Stimulated activated CD8-positive, alpha-beta memory T cell treated with anti-CD3 and anti-CD28 coated beads, Interleukin-15, amount 100 ng/mL, for 4 hours (primary cell): Measurements from ENCODE around the gene DUSP22.
A peak's percentile ranks its signal among the peaks of the same experiment; 100 is the strongest.
"Not testable (repeated sequence)": the region's sequence is repeated elsewhere in the genome, so short reads cannot be mapped to it uniquely, and the experiment has no call there.

Experiments used
- DNase-seq, 2 donors: peaks; one replicate each; pipeline ENCODE4 v3.0.0-alpha.2; 2020; ENCODE audit warnings: low read depth in 2 of 2

The DUSP22 gene

DNA sequence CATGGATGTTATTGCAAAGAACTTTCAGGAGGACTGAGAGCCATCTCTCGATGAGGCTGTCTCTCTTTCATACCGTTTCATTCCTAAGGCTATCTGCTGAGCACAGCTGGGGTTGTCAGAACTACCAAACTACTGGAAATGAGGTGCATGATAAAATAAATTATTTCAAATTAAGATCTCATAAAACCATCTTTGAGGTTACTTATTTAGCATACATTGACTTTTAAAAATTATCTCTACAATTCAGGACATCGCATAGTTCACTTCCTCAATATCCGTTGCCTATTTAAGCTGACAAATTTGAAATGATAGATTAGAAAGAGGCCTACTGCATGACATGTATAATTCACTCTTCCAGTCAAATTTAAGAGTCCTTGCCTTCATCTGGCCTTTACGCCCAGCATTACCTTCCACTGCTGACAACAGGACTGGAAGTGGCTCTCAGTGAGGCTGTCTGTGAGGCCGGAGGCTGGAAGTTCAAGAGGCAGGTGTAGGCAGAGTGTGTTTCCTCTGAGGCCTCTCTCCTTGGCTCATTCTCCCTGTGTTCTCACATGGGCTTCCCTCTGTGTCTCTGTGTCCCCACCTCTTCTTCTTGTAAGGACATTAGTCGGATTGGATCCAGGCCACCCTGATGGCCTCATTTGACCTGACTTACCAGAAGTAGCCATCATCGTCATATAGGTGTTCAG lies 12.8 kb upstream of the DUSP22 start:
- no peak for DNase-seq

DNA sequence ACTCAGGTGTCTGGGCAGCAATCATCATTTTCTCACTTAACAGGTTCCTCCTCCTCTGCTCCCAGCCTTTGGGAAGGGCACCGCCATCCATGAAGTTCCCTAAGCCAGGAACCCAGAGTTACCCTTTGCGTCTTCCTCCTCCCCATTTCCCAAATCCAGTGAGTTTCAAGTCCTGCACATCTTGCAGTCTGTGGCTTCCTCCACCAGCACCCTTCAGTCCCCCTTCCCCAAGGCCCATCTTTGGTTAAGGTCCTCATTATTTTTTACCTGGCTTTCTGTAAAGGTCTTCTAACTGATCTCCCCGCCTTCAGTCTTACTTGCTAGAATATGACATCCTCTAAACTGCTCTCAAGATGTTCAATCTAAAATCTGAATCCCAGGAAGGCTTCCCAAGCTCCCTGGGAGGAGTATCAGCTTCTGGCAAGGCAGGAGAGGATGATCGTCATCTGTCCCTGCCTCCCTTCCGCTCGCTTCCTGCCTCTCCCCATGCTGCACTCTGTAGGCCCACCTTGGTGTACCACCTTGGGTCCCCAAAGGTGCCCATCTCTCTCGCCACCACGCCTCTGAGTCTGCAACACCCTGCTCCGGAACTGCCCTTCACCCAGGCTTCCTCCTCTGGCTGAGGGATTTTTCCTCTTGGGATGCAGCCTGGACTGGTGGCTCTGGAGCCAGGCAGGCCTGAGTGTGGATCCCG lies 11.4 kb upstream of the DUSP22 start:
- DNase-seq, result no peak

DNA sequence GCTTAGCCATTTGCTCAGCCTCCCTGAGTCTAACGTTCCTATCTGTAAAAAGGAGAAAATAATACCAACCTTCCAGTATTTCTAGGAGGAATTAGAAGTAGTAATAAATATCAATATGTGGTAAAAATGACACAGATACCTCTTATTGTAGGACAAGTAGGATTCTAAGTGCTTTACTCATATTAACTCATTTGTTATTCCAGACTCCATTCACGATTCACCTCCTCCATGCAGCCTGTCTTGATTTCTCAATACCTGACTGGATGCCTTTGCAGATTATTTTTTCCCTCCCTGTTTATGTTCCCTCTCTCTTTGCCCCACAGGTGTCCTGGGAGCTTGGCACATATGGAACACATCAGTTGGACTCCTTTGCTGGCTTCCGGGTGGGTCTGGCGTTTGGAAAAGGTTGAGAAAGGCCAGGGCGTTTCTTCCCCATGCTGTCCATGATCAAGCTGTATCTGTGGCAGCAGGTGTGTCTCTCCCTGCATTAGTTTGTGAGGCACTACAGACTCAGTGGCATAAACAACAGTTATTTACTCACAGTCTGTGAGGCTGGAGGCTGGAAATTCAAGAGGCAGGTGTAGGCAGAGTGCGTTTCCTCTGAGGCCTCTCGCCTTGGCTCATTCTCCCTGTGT lies 10.7 kb upstream of the DUSP22 start:
- no peak for DNase-seq

DNA sequence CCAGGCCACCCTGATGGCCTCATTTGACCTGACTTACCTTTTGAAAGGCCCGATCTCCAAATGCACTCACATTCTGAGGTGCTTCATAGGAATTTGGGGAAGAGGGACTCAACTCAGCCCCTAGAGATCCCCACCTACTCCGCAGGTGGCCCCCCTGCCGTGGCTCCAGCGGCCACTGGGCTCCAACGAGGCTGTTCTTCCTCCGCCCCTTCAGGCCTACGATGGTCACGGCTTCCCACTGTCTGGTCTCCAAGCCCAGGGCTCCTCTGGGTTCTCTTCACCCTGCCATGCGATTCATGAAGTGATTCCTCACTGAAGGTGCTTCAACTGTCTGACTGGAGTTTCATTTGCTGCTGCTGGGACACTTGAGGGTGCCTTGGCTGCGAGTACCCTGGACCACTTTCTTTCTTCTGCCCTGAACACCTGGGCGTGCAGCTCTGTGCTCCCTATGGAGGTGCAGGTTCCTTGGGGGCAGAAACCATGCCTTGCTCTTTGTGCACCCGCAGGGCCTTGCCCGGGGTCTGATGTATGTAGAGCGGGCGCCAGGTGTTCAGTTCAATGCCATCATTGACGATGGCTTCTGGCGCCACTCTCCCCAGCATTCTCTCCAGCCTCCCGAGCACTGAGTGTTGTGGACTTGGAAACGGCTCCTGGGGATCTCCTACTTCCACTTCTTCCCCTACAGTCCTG lies 10.0 kb upstream of the DUSP22 start:
- DNase-seq, result no peak

DNA sequence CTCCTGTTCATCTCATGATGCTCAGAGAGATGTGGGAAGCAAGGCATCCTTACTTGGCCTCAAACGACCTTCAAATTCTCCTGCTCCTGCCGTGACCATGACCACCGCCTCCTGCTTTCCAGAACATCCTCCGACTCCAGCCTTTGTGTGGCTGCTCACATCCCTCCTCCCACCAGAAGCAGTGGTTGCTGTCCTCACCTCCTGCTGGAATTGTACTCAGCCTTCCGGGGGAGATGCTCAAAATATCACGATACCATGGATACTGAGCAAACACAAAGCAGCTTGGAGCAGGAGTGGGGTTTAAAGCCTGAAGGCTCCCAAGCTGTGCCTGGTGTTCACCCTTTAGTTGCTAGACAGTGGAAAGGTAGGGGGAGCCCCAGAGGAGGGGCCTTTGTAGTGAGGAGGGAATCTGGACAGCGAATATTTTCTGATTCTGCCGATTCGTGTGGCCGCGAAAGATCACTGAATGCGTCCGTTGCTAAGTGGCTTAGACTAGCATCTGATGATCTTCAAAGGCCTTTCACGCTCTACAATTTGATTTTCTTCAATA lies 9.3 kb upstream of the DUSP22 start:
- DNase-seq, result no peak

DNA sequence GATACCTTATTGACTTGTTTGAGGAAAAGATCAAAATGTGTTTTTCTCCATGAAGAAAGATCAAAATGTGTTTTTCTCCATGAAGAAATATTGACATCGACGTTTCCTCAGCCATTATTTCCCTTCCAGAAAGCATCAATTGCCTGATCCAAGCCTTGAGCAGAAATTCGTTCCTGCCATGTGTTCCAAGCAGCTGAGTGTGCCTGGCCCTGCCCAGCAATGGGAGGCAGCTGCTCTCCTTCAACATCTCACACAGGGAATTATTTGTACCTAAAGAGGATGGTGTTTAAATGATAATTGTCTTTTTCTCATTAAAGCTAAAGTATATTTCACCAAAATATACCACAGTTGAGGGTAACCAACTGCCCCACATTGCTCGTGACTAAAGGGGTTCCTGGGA lies 7.8 kb upstream of the DUSP22 start:
- DNase-seq, result no peak

DNA sequence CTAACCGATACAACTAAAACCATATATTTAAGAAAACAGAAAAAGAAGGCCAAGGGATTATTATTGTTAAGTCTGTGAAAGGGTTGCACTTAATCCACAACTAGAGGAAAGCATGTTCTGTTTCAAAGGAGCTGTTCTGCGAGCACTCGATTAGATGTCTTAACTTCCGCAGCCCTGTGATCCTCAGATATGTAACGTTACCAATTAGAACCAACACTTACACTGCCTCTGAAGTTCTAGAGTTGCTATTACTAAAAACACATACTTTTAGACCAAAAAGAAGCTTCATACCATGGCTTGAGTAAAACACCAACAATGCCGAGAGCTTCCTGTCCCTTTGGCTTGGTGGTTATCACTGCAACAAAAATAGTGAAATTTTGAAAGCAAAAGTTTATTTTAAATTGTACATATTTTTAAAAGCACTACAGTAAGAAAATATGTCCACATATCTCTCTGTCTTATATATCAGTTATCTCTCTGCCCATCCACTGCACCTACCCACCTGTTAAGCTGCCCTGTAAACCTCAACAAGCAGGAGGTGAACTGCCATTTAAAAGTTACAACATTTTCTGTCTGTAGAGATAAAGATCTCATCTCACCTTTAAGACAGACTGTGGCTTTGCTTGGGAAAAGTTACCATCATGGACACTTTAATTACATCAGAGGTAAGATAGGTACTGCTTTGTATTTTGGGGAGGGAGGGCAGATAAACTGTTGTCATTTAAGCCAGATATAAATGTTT lies 7.1 kb upstream of the DUSP22 start:
- DNase-seq, result no peak

DNA sequence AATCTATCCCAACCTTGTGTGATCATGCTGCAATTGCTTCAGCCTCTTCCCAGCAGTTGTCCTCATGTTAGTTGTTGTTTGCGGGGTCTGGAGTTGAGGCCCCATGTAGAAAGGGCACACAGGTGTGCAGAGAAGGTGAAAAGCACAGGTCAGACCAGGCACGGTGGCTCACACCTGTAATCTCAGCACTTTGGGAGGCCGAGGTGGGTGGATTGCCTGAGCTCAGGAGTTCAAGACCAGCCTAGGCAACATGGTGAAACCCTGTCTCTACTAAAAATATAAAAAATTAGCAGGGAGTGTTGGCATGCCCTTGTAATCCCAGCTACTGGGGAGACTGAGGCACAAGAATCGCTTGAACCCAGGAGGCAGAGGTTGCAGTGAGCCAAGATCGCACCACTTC lies 6.4 kb upstream of the DUSP22 start:
- not testable (repeated sequence) for DNase-seq

DNA sequence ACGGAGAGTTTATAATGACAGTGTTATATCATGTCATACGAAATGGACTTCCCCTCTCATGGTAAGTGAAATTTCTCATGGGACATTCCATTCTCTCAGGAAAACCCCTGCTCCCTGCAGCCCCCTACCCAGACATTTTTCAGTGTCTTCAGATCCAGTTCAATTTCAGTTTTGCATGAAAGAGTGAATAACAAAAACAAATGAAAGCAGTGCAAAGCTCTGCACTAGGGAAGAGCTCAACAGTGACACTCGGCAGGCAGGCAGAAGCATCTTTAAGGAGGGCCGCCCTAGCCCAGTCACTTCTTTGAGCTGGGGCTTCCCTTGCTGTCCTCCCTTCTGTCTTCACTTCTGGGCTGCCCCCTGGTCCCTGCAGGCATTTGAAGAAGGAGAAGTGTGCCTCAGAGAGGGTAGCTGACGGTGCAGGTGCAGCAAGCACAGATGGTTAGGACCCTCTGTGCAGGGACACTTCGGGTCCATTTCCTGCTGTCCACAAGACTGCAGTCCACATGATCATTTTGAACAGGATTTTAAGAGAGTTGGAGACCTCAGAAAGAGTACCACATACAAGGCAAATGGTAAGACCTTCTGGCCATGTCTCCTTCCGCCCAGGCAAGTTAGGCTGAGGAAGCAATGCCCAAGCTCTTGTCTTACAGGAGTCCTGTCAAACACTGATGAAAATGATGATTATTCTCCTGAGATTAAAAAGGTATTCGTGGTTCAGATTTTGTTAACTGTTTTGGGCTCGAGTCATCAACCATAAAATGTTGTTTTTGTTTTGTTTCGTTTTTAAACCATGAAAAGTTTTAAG lies 5.4 kb upstream of the DUSP22 start:
- DNase-seq, result no peak

DNA sequence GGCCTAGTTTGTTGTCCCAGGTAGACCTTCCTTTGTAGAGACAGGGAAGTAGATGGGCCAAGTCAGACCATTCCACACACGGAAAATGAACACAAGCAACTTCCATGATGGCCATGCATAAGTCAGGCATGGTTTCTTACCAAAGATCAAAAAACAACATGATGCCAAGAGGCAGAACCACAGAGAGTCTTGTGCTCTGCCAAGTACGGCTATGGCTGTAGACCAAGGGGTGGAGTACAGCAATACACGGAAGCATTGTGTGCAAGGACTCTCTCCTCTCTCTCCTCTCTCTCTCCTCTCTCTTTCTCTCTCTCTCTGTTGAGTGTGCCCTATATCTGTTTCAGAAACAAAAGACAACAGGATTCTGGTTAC lies 4.8 kb upstream of the DUSP22 start:
- no peak for DNase-seq

DNA sequence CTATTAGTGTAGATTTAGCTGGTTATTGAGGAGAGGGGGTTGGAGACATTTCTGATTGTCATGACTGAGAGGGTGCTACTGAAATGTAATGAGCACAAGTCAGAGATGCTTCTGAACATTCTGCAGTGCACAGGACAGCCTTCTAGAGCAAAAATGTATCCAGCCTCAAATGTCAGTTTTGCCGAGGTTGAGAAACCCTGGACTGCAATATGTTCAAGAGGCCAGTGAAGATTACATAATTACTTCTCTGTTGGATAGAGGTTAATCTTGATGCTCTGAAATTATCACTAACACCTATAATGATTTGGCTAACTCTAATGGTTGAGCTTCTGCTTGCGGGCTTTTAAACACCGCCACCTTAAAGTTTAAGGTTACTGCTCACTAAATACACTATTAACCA lies 3.4 kb upstream of the DUSP22 start:
- DNase-seq, result no peak

DNA sequence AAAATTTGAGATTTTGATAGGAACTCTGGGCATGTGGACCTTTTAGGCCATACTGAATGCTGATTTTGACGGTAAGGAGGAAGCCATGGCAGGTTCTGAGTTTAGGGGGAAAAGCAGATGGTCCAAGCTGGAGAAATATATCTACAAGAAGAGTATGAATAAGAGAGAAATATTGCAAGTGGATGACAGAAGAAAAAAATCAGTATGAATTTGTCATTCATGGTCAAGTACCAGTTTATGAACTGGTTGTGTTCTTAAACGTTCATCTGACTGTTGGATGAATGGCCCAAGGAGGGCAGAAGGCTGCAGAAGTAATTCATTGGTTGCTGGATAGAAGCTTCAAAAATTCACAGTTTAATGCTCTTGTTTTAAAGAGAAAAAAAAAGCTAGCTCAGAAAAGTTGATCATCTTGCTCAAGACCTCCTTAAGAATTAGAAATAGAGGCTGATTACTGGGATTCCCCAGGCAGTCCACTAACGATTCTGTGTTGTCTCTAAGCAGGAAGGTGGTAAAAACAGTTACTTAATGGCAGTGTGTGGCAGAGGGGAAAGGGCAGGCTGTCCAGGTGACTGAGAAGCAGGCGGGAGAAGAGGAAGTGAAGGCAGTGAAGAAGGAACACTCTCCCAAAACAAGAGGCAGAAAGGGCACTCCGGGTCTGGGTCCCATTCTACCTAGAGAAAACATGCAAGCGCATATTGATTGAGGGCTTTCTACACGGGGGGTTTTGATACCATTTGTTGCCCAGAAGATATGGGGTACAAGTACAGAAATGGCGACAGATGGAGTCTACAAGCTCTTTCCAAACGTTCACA lies 2.0 kb upstream of the DUSP22 start:
- no peak for DNase-seq

DNA sequence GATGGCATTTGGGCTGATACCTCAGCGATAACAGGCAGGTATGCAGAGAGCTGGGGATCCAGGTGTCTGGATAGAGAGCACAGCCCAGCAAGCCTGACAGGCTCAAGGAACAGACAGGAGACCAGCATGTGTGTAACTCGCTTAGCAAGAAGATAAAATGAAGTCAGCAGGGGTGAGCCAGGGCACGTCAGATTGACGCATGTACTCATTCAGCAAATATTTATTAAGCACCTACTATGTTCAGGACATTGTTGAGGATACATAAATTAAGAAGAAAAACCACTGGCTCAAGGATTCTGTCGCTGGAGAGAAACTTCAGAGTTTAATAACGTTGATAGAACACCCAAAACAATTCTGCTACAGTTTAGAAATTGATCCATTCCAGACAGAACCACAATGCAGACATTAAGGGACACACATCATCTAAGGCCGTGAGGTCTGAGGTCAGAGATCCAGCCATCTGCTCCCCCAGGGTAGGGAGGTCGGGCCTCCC lies 1.0 kb upstream of the DUSP22 start:
- DNase-seq, result no peak

DNA sequence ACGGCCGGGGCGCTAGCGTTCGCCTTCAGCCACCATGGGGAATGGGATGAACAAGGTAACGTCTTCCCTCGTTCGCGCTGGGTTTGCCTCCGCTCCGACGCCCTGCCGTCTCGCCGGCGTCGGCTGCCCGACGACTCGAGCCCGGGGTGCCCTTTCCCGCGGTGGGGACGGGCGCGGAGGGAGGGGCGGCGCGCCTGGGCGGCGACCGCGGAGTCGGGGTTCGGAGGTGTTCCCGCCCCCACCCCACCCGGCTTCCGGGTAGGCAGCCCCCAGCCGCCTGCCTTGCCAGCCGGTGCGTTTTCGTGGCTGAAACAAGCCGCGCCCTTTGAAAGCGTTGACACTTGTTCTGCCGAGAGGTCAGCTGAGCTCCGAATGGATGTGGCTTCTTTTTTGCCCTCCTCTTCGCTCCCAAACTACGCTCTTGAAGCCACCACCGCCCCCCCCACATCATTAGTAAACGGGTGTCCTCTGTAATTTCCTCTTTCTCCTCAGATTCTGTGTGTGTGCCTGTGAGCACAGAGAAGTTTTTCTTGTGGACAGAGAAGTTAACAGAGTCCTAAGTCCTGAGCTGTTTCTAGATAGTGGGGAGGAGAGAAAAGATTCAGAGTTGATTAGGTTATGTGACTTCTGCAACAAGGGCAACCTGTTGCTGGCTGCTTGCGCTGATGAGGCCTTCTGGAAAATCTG lies 362 bp downstream of the DUSP22 start:
- DNase-seq, result peak; percentile 62 to 80

DNA sequence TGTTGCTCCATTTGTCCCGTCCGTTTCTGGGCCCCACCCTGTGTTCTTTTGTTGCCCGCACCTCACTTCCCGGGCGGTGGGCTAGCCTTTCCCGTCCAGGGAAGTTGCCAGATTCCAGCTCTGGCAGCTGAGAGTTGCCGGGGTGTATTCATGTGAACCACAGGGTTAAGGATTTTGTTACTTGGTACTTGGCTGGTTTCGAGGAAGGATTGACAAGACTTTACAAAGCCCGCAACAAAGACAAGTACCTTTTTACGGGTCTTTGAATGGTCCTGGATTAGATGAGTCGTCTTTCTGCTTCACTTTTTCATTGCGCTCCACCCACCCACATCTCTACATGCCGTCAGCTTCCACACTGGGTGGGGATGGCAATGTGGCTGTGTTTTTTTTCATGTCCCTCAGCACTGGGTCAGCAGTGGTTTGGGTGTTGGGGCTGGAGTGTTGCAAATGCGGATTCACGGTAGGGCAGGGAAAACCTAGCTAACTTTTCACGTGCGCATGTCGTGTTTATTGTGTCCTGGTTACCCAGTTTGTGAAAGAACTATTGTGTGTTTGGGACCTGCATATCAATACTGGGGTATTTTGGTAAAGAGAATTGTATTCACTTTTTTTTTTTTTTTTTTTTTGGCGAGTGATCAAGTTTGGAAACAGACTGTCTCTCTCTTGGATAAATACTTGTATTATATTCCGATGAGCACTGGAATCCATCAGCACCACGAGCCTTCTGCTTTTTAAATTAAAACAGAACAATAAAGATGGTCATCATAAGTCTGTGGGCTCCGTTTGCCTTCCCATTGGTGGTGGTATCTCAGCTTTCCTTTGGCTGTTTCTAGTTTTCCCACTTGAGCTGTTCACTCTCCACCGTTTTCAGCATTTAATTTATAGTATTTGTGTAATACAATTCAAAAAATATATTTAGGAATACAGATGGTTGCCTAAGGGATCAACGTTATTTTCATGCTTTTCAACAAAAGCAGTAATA lies 1.2 kb downstream of the DUSP22 start:
- DNase-seq, result peak; percentile 30 to 44

DNA sequence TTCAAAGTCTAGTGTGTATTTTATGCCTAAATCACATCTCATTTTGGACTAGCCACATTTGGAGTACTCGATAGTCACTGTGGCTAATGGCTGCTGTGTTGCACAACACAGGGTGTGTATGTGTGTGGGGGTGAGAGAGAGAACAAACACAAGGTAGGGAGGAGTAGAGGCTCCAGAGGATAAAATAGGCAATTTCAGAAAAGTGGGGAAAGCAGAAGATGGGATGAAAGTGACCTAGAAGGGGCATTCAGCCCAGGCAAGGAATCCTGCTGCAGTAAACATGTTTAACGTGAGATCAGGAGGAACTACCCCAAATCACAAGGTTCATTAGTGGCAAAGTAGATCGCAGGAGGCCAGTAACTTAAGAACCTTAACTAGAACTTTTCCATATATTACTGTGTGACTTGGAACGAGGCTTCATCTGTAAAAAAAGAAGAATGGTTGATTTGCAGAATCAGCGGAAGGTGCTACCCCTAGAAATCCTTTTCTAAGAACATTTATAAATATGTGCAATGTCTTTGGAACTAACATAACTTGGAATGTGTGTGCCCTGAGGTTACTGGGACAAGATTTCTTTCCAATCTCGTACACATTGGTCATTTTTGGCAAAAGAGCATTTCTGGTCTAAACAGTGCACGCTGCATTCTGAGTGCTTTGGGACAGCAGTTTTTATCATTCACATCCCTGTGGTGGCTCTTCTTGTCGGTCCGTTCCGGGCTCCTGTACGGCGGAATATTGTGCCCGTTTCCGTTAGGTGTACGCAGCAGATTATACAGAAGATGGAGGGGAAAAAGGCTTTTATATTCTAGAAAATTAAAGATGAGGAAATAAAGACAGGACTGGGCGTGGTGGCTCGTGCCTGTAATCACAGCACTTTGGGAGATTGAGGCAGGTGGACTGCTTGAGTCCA lies 2.6 kb downstream of the DUSP22 start:
- no peak for DNase-seq
